Gastroesophageal sphincter (tissue), 3 donors: ENCODE data around the gene HSPB8.

ENCODE experiments used
- CTCF ChIP-seq, 4 experiments: fragments of 200-600 bp in 2 of 4; fragments of 450-650 bp in 2 of 4; sonication (generic) in 1 of 4; IDR thresholded peaks; one replicate each; pipeline ENCODE4 v1.5.1; 2017 to 2019; ENCODE audit warnings: antibody characterized with exemption in 4 of 4, mild to moderate bottlenecking in 2 of 4, moderate library complexity in 2 of 4
- EP300 ChIP-seq: sonication (generic); formaldehyde crosslinking; IDR thresholded peaks from one replicate; pipeline ENCODE4 v1.6.1; 2017; ENCODE audit warnings: antibody characterized with exemption, mild to moderate bottlenecking
- POLR2A ChIP-seq, 2 donors: fragments of 450-650 bp; IDR thresholded peaks; one replicate each; pipeline ENCODE4 v1.6.1; 2017; ENCODE audit warnings: antibody characterized with exemption in 2 of 2, mild to moderate bottlenecking in 2 of 2, moderate library complexity in 1 of 2
- POLR2AphosphoS5 ChIP-seq: sonication (generic); formaldehyde crosslinking; IDR thresholded peaks from one replicate; pipeline ENCODE4 v1.6.1; 2017; ENCODE audit warnings: antibody characterized with exemption

DNA sequence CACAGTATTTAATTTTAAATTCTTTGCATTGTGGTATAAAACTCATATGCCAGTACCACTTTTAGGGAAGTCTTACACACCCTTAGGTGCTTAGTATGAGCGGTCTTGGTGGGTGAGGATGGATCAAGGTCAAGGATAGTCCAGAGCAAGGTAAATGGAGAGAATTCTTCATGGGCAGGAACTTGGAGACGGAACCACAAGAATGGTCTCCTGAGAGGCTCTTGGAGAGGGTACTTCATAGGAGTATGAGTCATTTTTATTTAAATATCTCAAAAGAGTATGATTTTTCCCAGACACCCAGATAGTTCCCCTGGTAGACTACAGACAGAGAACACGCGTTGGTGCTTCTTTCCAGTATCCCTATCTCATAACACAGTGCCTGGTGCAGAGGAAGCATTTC, 21.9 kb downstream of the HSPB8 start:
- TF ChIP-seq CTCF (IDR thresholded peaks at IDR 0.05) (no peak), POLR2A (IDR thresholded peaks at IDR 0.05) (no peak), POLR2AphosphoS5 (no peak), EP300 (no peak)
